GM12872 (cell line): ENCODE results near the gene PNPLA8.

Experiments used
- CTCF ChIP-seq: IDR thresholded peaks from 3 replicates; pipeline ENCODE4 v1.5.1; 2011; ENCODE audit warnings: low read depth, mild to moderate bottlenecking, low read length, moderate library complexity; ENCODE audit not compliant: insufficient read depth

The PNPLA8 gene

GRCh38 chr7:108565987-108566386 lies 40.1 kb upstream of the PNPLA8 start:
- no peak for TF ChIP-seq CTCF

GRCh38 chr7:108561047-108561619 lies 35.2 kb upstream of the PNPLA8 start:
- TF ChIP-seq CTCF: no peak

GRCh38 chr7:108559253-108559652 lies 33.3 kb upstream of the PNPLA8 start:
- TF ChIP-seq CTCF: no peak

GRCh38 chr7:108557617-108558016 lies 31.7 kb upstream of the PNPLA8 start:
- no peak for TF ChIP-seq CTCF

- no peak for TF ChIP-seq CTCF
Measured at GRCh38 chr7:108557191-108557590, 31.3 kb upstream of the PNPLA8 start.

GRCh38 chr7:108541478-108541877 lies 15.5 kb upstream of the PNPLA8 start:
- no peak for TF ChIP-seq CTCF

- TF ChIP-seq CTCF: no peak
Measured at GRCh38 chr7:108537229-108537628, 11.3 kb upstream of the PNPLA8 start.

GRCh38 chr7:108535744-108536143 lies 9.8 kb upstream of the PNPLA8 start:
- no peak for TF ChIP-seq CTCF
